Transverse colon (tissue), 4 donors: ENCODE measurements around the gene KARS1.

Experiments
- CTCF ChIP-seq, 5 experiments: fragments of 200-600 bp in 3 of 5; fragments of 450-650 bp in 2 of 5; sonication (generic) in 3 of 5; IDR thresholded peaks; 1 replicate in 2 of 5; 2 replicates in 3 of 5; pipeline ENCODE4 v1.5.1; 2016 to 2017; ENCODE audit warnings: antibody characterized with exemption in 5 of 5, inconsistent platforms in 3 of 5, mild to moderate bottlenecking in 2 of 5, moderate library complexity in 1 of 5
- POLR2AphosphoS5 ChIP-seq, 3 donors: sonication (generic); formaldehyde crosslinking; IDR thresholded peaks; one replicate each; pipeline ENCODE4 v1.6.1; 2016; ENCODE audit warnings: antibody characterized with exemption in 3 of 3

- TF ChIP-seq CTCF (IDR thresholded peaks at IDR 0.05) (no peak), POLR2AphosphoS5 (IDR thresholded peaks at IDR 0.05) (no peak)
Observed at GRCh38 chr16:75647112-75647491, 363 bp downstream of the KARS1 start.
